NCI-H1694 treated with DMSO at 0.1 percent for 48 hours (cell line): ENCODE measurements around the gene RPP14.
A peak's percentile ranks its signal among the peaks of the same experiment; 100 is the strongest.

ENCODE experiments used
- DNase-seq: peaks from one replicate; lab custom pipeline; 2025; lab: John Stamatoyannopoulos, UW

The RPP14 gene

GRCh38 chr3:58291671-58292338 is 14.2 kb upstream of the RPP14 start:
- DNase-seq = no peak

- no peak for DNase-seq
Observed at GRCh38 chr3:58292866-58293265, 13.2 kb upstream of the RPP14 start.

- no peak for DNase-seq
Observed at GRCh38 chr3:58293516-58293915, 12.5 kb upstream of the RPP14 start.

GRCh38 chr3:58296269-58296668 is 9.8 kb upstream of the RPP14 start:
- DNase-seq = no peak

GRCh38 chr3:58296843-58297242 is 9.2 kb upstream of the RPP14 start:
- no peak for DNase-seq

- no peak for DNase-seq
Observed at GRCh38 chr3:58298190-58298589, 7.9 kb upstream of the RPP14 start.

GRCh38 chr3:58299075-58299474 is 7.0 kb upstream of the RPP14 start:
- DNase-seq = no peak

GRCh38 chr3:58299839-58300516 is 6.1 kb upstream of the RPP14 start:
- DNase-seq = peak; percentile 18

GRCh38 chr3:58307639-58308215 is 1.7 kb downstream of the RPP14 start:
- no peak for DNase-seq

GRCh38 chr3:58308728-58309127 is 2.7 kb downstream of the RPP14 start:
- DNase-seq = no peak

- no peak for DNase-seq
Observed at GRCh38 chr3:58317811-58318210, 11.8 kb downstream of the RPP14 start.

GRCh38 chr3:58321791-58322190 is 15.7 kb downstream of the RPP14 start:
- DNase-seq = no peak

- DNase-seq = no peak
Observed at GRCh38 chr3:58322793-58323192, 16.7 kb downstream of the RPP14 start.

GRCh38 chr3:58323529-58324390 is 17.7 kb downstream of the RPP14 start:
- no peak for DNase-seq

- no peak for DNase-seq
Observed at GRCh38 chr3:58324391-58325390, 18.6 kb downstream of the RPP14 start.

- DNase-seq = no peak
Observed at GRCh38 chr3:58325525-58325992, 19.5 kb downstream of the RPP14 start.

- no peak for DNase-seq
Observed at GRCh38 chr3:58326267-58326900, 20.3 kb downstream of the RPP14 start.

GRCh38 chr3:58329150-58329921 is 23.3 kb downstream of the RPP14 start:
- DNase-seq = no peak

- no peak for DNase-seq
Observed at GRCh38 chr3:58329922-58330413, 23.9 kb downstream of the RPP14 start.
